Hepatocyte (in vitro differentiated cells): ENCODE measurements around the gene FAM210B.

Source experiments
- CTCF ChIP-seq: fragments of 200-600 bp; sonication (generic); IDR thresholded peaks from 2 replicates; pipeline ENCODE4 v1.5.1; 2016; ENCODE audit warnings: antibody characterized with exemption, mild to moderate bottlenecking; ENCODE audit not compliant: poor library complexity
- EZH2 ChIP-seq: fragments of 200-600 bp; sonication (generic); IDR thresholded peaks from 2 replicates; pipeline ENCODE4 v1.6.1; 2016; ENCODE audit warnings: antibody characterized with exemption, mild to moderate bottlenecking, borderline replicate concordance

GRCh38 chr20:56386219-56386618 lies 27.4 kb downstream of the FAM210B start:
- no peak for TF ChIP-seq CTCF
- TF ChIP-seq EZH2: no peak
